GM20431 (cell line): Measurements from ENCODE around the gene CERS6.
"Not testable (repeated sequence)": the region's sequence is repeated elsewhere in the genome, so short reads cannot be mapped to it uniquely, and the experiment has no call there.

Experiments used
- in situ Hi-C: fragments of 300-500 bp; cut with MseI, MboI; formaldehyde crosslinking; loops from one replicate; pipeline ENCODE4 v1.15.0; 2020; ENCODE audit warnings: low sequenced_read_pairs; ENCODE audit not compliant: unreplicated experiment

Gene CERS6, protein sequence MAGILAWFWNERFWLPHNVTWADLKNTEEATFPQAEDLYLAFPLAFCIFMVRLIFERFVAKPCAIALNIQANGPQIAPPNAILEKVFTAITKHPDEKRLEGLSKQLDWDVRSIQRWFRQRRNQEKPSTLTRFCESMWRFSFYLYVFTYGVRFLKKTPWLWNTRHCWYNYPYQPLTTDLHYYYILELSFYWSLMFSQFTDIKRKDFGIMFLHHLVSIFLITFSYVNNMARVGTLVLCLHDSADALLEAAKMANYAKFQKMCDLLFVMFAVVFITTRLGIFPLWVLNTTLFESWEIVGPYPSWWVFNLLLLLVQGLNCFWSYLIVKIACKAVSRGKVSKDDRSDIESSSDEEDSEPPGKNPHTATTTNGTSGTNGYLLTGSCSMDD

GRCh38 chr2:168455645-168456520 is at the start of gene CERS6:
Gene CERS6, plus strand, starts transcription at chr2:168456272. Its CDS starts 177 bp downstream, at chr2:168456449.
- in situ Hi-C loops = no loop called here

GRCh38 chr2:168412301-168412700 is 43.8 kb upstream of the CERS6 start:
- in situ Hi-C loops = not testable (repeated sequence)

DNA sequence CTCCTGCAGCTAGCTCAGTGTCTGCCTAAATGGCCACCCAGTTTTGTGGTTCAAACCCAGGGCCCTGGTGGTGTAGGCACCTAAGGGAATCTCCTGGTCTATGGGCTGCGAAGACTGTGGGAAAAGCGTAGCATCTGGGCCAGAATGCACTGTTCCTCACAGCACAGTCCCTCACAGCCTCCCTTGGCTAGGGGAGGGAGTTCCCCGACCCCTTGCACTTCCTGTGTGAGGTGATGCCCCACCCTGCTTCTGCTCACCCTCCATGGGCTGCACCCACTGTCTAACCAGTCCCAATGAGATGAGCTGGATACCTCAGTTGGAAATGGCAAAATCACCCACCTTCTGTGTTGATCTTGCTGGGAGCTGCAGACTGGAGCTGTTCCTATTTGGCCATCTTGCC is 43.0 kb upstream of the CERS6 start:
- in situ Hi-C loops = not testable (repeated sequence)

DNA sequence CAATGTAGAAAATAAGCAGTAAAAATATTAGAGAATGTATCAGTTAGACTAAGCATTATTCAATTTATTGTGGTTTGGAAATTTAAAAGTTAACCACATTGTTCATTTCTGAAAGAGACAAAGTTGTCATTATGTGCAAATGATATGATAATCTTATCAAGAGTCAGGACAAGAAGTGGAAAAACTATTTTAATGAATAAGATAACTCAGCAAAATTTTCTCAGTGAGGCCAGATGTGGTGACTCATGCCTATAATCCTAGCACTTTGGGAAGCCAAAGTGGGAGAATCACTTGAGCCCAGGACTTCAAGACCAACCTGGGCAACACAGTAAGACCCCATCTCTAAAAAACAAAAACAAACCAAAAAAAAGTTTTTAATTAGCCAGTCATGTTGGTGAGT is 39.5 kb upstream of the CERS6 start:
- in situ Hi-C loops = no loop called here

GRCh38 chr2:168422584-168422983 is 33.5 kb upstream of the CERS6 start:
- in situ Hi-C loops = no loop called here

DNA sequence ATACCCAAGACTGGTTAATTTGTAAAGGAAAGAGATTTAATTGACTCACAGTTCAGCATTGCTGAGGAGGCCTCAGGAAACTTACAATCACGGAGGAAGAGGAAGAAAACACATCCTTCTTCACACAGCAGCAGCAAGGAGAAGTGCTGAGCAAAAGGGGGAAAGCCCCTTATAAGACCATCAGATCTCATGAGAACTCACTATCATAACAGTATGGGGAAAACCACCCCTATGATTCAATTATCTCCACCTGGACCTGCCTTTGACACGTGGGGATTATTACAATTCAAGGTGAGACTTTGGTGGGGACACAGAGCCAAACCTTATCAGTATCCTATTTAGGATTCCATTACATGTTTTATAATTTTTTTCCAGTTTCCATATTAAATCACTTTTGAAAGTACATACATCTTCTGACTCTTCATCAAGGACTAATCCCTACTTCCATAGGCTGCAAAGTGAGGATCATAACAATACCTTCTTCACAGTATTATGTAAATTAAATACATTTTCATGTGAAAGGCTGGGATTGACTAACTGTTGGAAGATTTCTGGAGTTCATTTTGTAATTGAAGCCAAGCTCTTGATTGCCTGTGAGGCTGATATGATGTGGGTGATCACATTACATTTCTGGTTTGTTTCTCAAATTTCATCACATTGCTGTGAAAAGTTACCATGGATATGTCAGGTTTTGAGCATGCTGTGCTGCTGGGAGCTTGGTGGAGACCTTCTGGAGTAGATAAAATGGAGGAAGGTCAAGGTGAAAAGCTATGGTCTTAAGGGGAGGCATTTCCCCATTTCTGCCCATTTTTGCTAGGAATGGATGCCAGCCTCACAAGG is 31.7 kb upstream of the CERS6 start:
- in situ Hi-C loops = no loop called here

GRCh38 chr2:168424971-168425370 is 31.1 kb upstream of the CERS6 start:
- in situ Hi-C loops = no loop called here

- in situ Hi-C loops = no loop called here
These were observed 29.2 kb upstream of the CERS6 start for GRCh38 chr2:168426861-168427260.

- in situ Hi-C loops = no loop called here
These were observed 28.6 kb upstream of the CERS6 start for GRCh38 chr2:168427451-168427850.

DNA sequence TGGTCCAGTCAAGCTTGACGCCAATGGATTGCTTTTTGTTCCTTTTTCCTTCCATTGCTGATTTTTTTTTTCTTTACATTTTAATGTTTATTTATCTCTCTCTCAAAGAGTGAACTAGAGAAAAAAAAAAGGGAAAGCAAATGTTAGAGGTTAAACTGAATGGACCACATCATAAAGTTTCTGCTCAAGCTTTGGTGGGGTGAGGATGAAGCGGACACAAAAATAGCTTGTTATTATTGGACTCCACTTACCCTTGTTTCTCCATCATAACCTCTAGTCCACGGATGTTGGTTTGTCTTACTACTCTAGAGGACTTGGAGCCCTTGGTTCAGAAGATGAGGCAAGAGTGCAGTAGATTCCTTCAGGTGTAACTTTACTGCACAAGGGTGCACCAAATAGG is 27.6 kb upstream of the CERS6 start:
- in situ Hi-C loops = no loop called here

- in situ Hi-C loops = no loop called here
These were observed 26.1 kb upstream of the CERS6 start for GRCh38 chr2:168429988-168430387.

DNA sequence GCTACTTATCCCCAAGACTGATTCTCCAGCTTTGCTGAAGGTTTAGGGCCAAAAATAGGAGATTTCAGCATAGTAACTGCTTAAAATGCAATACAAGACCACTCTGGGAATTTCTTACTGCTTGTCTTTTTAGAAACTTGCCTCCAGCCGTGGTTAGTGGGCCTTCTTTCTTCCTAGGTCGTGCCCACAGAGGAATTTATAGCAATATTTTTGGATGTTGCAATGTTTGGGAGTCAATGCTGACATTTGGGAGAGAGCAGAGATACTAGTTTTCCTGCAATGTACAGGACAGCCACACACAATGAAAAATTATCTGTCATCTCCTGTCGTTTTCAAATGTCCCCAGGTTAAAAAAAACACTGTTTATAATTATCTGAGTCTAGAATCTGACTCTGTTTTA is 25.6 kb upstream of the CERS6 start:
- in situ Hi-C loops = no loop called here

DNA sequence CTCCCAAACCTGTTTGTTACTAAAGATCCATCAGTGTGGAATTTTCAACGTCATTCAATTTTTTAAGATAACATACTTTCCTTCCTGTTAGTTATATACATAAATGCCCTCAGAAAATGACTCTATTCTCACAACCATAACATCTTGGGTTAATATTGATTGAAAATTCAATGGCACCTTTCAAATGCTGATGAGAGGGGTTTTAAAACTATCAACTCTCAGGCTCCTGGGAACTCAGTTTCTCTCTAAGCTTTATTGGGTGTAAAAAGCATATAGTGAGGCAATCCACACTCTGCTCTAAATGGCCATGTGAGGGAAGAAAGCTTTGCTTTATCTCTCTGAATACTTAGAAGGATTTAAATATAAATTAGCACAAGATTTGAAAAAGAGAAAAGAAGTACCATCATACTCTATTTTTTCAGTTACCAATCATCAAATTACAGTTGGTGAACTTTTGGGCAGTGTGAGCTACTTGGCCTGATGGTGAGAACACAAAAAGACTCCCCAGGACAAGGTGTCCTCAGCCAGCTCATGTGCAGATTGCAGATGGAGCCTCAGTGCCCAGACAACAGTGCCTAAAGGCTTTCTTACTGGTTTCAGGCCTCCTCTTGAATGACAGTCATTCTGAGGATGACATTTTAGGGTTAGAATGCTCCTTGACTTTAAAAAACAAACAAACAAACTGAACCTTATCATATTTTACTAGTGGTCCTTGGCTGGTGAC is 24.6 kb upstream of the CERS6 start:
- in situ Hi-C loops = no loop called here

- in situ Hi-C loops = no loop called here
These were observed 24.0 kb upstream of the CERS6 start for GRCh38 chr2:168432100-168432499.

GRCh38 chr2:168432565-168433186 is 23.4 kb upstream of the CERS6 start:
- in situ Hi-C loops = no loop called here

DNA sequence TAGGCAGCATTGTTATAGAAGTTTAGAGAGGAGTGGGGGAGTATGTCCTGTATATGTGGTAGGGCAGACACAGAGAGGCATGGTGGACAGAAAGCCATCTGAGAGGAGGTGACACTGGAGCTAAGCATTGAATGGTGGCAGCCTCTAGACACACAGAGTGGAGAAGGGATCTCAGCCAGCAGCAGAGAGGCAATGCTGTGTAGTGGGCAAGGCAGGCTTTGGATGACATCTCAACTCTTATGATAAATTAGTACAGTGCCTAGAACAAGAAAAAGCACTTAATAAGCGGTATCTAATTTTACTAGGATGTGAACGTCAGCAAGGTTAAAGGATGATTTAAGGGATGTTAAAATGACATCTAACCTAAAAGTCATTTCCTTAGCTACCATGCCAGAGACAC is 22.5 kb upstream of the CERS6 start:
- in situ Hi-C loops = no loop called here

DNA sequence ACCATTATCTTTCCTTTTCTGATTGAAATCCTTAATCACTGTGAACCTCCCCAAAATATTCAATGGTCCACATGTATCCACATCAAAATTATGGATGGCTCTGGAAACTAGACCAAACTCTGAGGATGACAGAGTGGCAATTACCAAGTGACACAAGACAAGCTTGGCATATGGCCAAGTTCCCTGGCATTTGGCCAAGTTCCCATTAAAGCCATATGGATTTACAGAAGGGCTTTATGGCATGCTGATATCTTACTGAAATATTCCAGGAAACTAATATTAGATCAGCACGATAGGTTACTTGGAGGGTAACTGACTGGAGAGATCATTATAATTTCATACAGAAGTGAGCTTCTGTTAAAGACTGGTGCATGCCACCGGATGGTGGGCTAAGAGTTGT is 21.9 kb upstream of the CERS6 start:
- in situ Hi-C loops = no loop called here

DNA sequence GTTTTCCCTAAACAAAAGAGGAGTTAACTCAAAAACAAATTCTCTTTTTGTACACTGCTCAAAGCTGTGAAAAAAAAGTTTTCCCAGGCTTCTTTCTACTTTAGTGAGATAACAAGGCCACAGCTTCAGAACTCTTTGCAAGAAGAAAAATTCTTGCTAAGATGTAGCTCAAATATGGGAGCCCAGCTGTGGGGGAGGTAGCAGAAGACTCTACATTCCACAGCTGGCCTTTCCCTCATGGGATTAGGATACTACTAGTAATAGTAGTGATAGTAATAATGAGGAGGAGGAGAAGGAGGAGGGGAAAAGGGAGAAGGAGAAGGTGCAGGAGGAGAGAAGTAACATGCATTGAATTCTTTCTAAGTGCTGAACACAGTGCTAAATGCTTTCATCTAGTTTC is 19.2 kb upstream of the CERS6 start:
- in situ Hi-C loops = no loop called here

- in situ Hi-C loops = no loop called here
These were observed 17.5 kb upstream of the CERS6 start for GRCh38 chr2:168438553-168438952.
